Right lobe of liver (tissue), 6 donors: ENCODE results near the gene CYB561A3. TPM values are rescaled to one million over a fixed set of nuclear protein-coding genes. Genes with fewer than 3 reads are reported as not detected.

Experiments used
- ATAC-seq, 4 donors: fragments of 200-7000 bp; cut with Tn5 transposase; one replicate each; pipeline ENCODE4 v1.9.1; 2020; ENCODE audit warnings: mild to moderate bottlenecking in 4 of 4, moderate library complexity in 4 of 4
- DNase-seq, 3 donors: peaks; one replicate each; pipeline ENCODE4 v3.0.0-alpha.2; 2020
- H3K27ac ChIP-seq, 3 donors: fragments of 200-600 bp; one replicate each; pipeline ENCODE4 v1.8.0; 2022
- H3K27me3 ChIP-seq, 2 donors: fragments of 200-600 bp; one replicate each; pipeline ENCODE4 v1.8.0; 2022
- H3K36me3 ChIP-seq, 4 donors: fragments of 200-600 bp; sonication (generic) in 1 of 4; one replicate each; pipeline versions ENCODE4 v1.5.1 to v1.8.0; 2017 to 2022; ENCODE audit warnings: control low read depth in 1 of 4
- H3K4me1 ChIP-seq, 4 donors: fragments of 200-600 bp; sonication (generic) in 1 of 4; one replicate each; pipeline versions ENCODE4 v1.5.1 to v1.8.0; 2017 to 2022; ENCODE audit warnings: control low read depth in 1 of 4
- H3K4me3 ChIP-seq, 3 donors: fragments of 200-600 bp; one replicate each; pipeline ENCODE4 v1.8.0; 2022
- H3K9me3 ChIP-seq, 4 donors: fragments of 200-600 bp; sonication (generic) in 1 of 4; one replicate each; pipeline versions ENCODE4 v1.5.1 to v1.8.0; 2017 to 2022; ENCODE audit warnings: control low read depth in 1 of 4
- POLR2A ChIP-seq: fragments of 450-650 bp; IDR thresholded peaks from one replicate; pipeline ENCODE4 v1.6.1; 2017; ENCODE audit warnings: antibody characterized with exemption, mild to moderate bottlenecking
- WGBS: methylation state at CpG from one replicate; pipeline ENCODE4 v1.1.6; 2018; ENCODE audit warnings: low coverage, low lambda C conversion rate; ENCODE audit not compliant: insufficient coverage; ENCODE audit errors: missing lambda C conversion rate; 5-methylcytosine and 5-hydroxymethylcytosine counted together
- intact Hi-C, 2 donors: fragments of 100-400 bp; cut with DNase I; formaldehyde crosslinking; loops; one replicate each; pipeline versions ENCODE4 v1.11.2 to v1.14.1; 2022
- total RNA-seq, 6 experiments: library from RNA; depleted of rRNA in 2 of 6; stranded (reverse); fragments of >200 nt in 2 of 6; fragmentation: NEBNext Ultra II Directional in 3 of 6; extraction: Animal tissue kit (Norgen Biotek cat#: 25700) in 3 of 6; gene quantifications; one replicate each; pipeline versions ENCODE4 v1.1.0 to v1.2.4, GENCODE V29; 2016 to 2023
- TF ChIP-seq, protein P1 (sequence below), 4 donors: fragments of 200-600 bp in 3 of 4; fragments of 450-650 bp in 1 of 4; IDR thresholded peaks; one replicate each; pipeline versions ENCODE4 v1.5.1 to v1.8.0; 2016 to 2022; ENCODE audit warnings: antibody characterized with exemption in 4 of 4, mild to moderate bottlenecking in 2 of 4
- donor health status: DM: no; HTN: yes; CAD: no.
- donor health status: DM: no; HTN: no; CAD: no.
- donor health status: DM: no; HTN: no; CAD: no.
- donor health status: DM: no; HTN: yes; CAD: no.
- donor health status: DM: no; HTN: yes; CAD: no.

CYB561A3 gene
- total RNA-seq, 6 experiments from 2014 or later: 25.6 to 41.8 (median 35.2) TPM

DNA sequence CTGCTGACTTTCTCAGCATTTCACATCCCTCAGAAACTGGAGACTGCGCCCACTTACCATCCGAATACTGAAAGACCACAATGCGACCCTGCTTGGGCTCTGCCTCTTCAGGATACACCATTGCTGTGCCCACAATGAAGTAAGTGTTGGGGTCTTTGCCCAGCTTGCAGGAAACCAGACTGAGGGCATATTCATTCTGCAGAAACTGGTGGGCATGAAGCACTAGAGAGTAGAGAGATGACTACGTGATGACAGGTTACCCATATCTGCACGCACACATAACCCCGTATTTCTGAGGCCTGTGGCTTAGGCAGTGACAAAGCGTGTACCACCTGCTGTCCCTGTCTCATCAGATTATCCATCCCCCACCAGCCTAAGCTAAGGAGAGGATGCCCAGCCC is 51.9 kb downstream of the CYB561A3 start:
- Histone ChIP-seq H3K4me1 (no peaks in the 10 kb centered on the region), H3K9me3 (no peaks in the 10 kb centered on the region), H3K4me3 (no peak overlapping the region), H3K36me3 (peaks cover 16 to 99% (median 49%) of the 10 kb centered on the region in 4 donors), H3K27me3 (no peaks in the 10 kb centered on the region), H3K27ac (no peak overlapping the region)
- WGBS: 80% methylated on average over 1 of the region's 7 CpGs
- DNase-seq: no peak
- intact Hi-C loops: no loop called here
- ATAC-seq: no peak
- TF ChIP-seq POLR2A: no peak
- TF ChIP-seq, protein P1, sequence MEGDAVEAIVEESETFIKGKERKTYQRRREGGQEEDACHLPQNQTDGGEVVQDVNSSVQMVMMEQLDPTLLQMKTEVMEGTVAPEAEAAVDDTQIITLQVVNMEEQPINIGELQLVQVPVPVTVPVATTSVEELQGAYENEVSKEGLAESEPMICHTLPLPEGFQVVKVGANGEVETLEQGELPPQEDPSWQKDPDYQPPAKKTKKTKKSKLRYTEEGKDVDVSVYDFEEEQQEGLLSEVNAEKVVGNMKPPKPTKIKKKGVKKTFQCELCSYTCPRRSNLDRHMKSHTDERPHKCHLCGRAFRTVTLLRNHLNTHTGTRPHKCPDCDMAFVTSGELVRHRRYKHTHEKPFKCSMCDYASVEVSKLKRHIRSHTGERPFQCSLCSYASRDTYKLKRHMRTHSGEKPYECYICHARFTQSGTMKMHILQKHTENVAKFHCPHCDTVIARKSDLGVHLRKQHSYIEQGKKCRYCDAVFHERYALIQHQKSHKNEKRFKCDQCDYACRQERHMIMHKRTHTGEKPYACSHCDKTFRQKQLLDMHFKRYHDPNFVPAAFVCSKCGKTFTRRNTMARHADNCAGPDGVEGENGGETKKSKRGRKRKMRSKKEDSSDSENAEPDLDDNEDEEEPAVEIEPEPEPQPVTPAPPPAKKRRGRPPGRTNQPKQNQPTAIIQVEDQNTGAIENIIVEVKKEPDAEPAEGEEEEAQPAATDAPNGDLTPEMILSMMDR (IDR thresholded peaks at IDR 0.05): no peak

DNA sequence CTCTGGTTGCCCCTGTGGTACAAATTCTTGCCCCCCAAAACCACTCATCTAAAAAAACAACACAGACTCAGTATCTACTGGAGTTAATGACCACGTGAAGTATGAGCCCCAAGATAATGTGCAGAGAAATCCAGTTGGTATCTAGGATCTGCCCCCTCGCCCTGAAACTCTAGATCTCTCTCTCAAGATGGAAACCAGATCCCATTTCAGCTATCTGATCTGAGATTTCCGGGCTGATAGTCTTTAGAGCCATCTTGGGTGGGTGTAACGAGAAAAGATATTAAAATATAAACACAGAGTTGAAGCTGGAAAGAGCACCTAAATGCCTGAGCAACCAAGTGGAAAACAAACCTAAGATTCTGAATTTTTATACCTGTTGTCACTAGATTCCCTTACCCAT is 52.5 kb downstream of the CYB561A3 start:
- WGBS: 90% methylated on average over 4 of the region's 4 CpGs
- TF ChIP-seq POLR2A: no peak
- TF ChIP-seq, protein P1 (IDR thresholded peaks at IDR 0.05): no peak
- Histone ChIP-seq H3K27me3 (no peaks in the 10 kb centered on the region), H3K27ac (no peak overlapping the region), H3K9me3 (no peaks in the 10 kb centered on the region), H3K4me3 (no peak overlapping the region), H3K36me3 (peaks cover 16 to 97% (median 47%) of the 10 kb centered on the region in 4 donors), H3K4me1 (no peaks in the 10 kb centered on the region)
- intact Hi-C loops: no loop called here
- no peak for ATAC-seq
- no peak for DNase-seq

DNA sequence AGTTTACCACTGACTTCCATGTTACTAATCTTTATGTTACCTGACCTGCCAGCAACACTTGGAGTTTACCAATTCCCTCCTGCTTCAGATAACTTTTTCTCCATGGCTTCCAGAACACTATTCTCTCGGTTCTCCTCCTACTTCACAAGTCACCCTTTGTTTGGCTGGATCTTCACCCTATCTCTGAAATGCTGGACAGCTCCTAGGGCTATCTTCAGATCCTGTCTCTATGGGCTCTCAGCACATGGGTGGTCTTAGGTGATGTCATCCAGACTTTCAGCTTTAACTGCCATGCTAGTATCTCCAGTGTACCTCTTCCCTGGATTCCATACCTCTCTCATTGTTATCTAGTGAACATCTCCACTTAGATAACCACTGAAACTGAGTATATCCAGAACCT is 54.3 kb downstream of the CYB561A3 start:
- ATAC-seq (no peak), DNase-seq (no peak)
- TF ChIP-seq, protein P1 (IDR thresholded peaks at IDR 0.05): no peak
- no peak for TF ChIP-seq POLR2A
- H3K4me1 ChIP-seq: no peaks in the 10 kb centered on the region
- H3K27me3 ChIP-seq: no peaks in the 10 kb centered on the region
- no peak overlapping the region for H3K27ac ChIP-seq
- intact Hi-C loops: no loop called here
- H3K36me3 ChIP-seq: peaks cover 16 to 97% (median 39%) of the 10 kb centered on the region in 4 donors
- H3K4me3 ChIP-seq: no peak overlapping the region
- no peaks in the 10 kb centered on the region for H3K9me3 ChIP-seq
- WGBS: 100% methylated on average over 1 of the region's 1 CpG

DNA sequence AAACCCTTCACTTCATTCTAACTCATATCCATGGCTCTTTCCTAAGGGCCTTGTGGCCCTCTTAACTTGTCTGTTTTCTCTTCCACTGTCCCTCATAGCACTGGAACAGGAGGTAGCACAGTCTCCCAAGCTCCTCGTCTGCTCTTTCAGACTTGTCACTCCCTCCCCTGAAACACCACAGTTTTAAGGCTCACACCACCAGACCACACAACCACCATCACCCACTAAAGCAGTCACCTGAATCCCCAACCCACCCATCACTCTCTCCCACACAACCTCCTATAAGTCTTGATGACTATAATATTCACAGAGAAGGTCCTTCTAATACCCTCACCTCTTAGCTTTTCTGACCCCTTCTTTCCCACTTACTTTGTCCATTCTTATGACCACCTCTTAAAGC is 55.5 kb downstream of the CYB561A3 start:
- DNase-seq (no peak), ATAC-seq (peak in 1 of 4 donors; percentile 14)
- no peak overlapping the region for H3K27ac ChIP-seq
- H3K36me3 ChIP-seq: peaks cover 16 to 97% (median 40%) of the 10 kb centered on the region in 4 donors
- no peaks in the 10 kb centered on the region for H3K9me3 ChIP-seq
- H3K4me1 ChIP-seq: no peaks in the 10 kb centered on the region
- H3K4me3 ChIP-seq: no peak overlapping the region
- WGBS: no CpG with 5 or more reads among the region's 1 CpG
- TF ChIP-seq POLR2A: no peak
- TF ChIP-seq, protein P1 (IDR thresholded peaks at IDR 0.05): no peak
- H3K27me3 ChIP-seq: no peaks in the 10 kb centered on the region
- intact Hi-C loops: no loop called here

DNA sequence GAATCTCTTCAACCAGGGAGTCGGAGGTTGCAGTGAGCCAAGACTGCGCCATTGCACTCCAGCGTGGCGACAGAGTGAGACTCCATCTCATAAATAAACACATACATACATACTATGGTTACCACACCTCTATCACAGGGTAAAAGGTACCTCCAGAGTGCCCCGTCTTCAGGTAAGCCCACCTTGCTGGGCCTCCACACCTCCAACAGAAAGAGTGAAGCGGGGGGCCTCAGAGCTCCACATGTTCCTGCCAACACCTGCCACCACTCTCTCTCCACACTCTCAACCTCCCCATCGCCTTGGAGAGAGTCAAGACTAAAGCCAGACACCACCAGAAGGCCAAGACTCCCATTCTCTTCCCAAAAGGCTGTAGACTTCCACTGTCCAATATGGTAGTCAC is 56.3 kb downstream of the CYB561A3 start:
- WGBS: 100% methylated on average over 2 of the region's 7 CpGs
- no peak for DNase-seq
- no peak for ATAC-seq
- no peaks in the 10 kb centered on the region for H3K9me3 ChIP-seq
- no peak overlapping the region for H3K27ac ChIP-seq
- no peaks in the 10 kb centered on the region for H3K27me3 ChIP-seq
- H3K4me1 ChIP-seq: no peaks in the 10 kb centered on the region
- peaks cover 12 to 97% (median 39%) of the 10 kb centered on the region in 4 donors for H3K36me3 ChIP-seq
- intact Hi-C loops: no loop called here
- TF ChIP-seq, protein P1 (IDR thresholded peaks at IDR 0.05): no peak
- TF ChIP-seq POLR2A: no peak
- H3K4me3 ChIP-seq: no peak overlapping the region
